ENCODE data around the gene INMT. TPM values are rescaled to one million over a fixed set of nuclear protein-coding genes. Genes with fewer than 3 reads are reported as not detected.
A peak's percentile ranks its signal among the peaks of the same experiment; 100 is the strongest.

INMT gene
- total RNA-seq (10 to 100 TPM in 3 of 4 donors, 1 to 10 TPM in 1; 5.9 to 39.6 (median 21.9) TPM), polyA plus RNA-seq (1 to 10 TPM; 3.7 to 9.6 (median 4.1) TPM)

DNA sequence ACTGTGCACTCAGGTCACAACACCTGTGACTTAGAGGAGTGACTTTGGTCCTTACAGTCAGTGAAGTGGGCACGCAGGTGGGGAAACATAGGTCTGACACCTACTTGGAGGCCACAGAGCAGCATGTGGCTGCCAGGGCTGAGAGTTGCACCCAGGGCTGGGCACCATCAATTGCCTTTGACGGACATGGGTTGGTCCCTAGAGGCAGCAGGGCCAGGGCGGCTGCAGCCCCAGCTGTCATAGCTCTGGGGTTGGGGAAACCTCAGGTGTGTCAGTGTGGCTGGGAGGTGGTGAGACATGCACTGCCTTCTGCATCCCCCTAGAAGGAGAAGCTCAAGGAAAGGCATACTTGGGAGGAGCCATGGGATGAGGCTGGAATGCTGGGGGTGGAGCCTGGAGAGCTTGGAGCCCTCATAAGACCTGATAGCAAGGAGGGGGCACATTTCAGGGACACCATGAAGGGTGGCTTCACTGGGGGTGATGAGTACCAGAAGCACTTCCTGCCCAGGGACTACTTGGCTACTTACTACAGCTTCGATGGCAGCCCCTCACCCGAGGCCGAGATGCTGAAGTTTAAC is at the start of gene INMT:
TSS of gene INMT (plus strand) at position 440 of the 578 bp plus-strand sequence. CDS start at position 456, 16 bp downstream.
- Histone ChIP-seq H3K27me3 (no peaks in the 10 kb centered on the region), H3K27ac (peak within 1 kb of the TSS; percentile 70 to 83 (median 79)), H3K9me3 (no peaks in the 10 kb centered on the region), H3K36me3 (no peaks in the 10 kb centered on the region), H3K4me1 (peaks cover 0 to 56% (median 45%) of the 10 kb centered on the region in 4 donors), H3K4me3 (peak within 1 kb of the TSS in 3 of 4 donors; percentile 20 to 44 (median 32))
- no peak for DNase-seq
- intact Hi-C loops (cut with DNase I), result no loop called here
- TF ChIP-seq POLR2AphosphoS5 (IDR thresholded peaks at IDR 0.05) (no peak), CTCF (IDR thresholded peaks at IDR 0.05) (no peak), POLR2A (IDR thresholded peaks at IDR 0.05) (no peak), EP300 (IDR thresholded peaks at IDR 0.05) (no peak)
- WGBS, 2 donors, result 56 to 77% methylated on average over 6 of the region's 6 CpGs

GRCh38 chr7:30702200-30702599 is 49.7 kb upstream of the INMT start:
- TF ChIP-seq EP300 (IDR thresholded peaks at IDR 0.05) (no peak), CTCF (IDR thresholded peaks at IDR 0.05) (no peak), POLR2A (IDR thresholded peaks at IDR 0.05) (no peak), POLR2AphosphoS5 (IDR thresholded peaks at IDR 0.05) (no peak)
- 86% methylated on average over 1 of the region's 1 CpG for WGBS, 2 donors
- no peak overlapping the region for H3K27ac ChIP-seq
- H3K4me1 ChIP-seq, result no peaks in the 10 kb centered on the region
- intact Hi-C loops (cut with DNase I), result no loop called here
- no peaks in the 10 kb centered on the region for H3K9me3 ChIP-seq
- no peak for DNase-seq
- H3K27me3 ChIP-seq, result peaks cover 0 to 11% (median 0%) of the 10 kb centered on the region in 3 donors
- H3K36me3 ChIP-seq, result no peaks in the 10 kb centered on the region
- H3K4me3 ChIP-seq, result no peak overlapping the region

DNA sequence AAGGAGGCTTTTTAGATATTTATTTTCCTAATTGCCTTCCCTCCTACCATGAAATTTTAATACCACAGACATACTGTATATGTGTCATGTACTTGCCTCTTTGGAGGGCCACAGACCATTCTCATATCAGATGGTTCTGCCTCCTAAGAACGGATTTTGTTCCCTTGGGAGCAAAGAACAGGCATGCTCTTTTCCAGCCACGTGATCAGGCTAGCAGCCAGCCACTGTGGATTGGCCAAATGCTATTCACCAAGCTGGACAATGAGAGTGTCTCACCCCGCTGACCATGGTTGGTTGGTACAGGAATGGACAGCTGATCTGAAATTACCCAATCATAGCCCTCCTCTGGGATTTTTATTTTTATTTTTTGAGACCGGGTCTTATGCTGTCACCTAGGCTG is 48.2 kb upstream of the INMT start:
- DNase-seq, result no peak
- H3K27me3 ChIP-seq, result peaks cover 0 to 11% (median 0%) of the 10 kb centered on the region in 3 donors
- H3K27ac ChIP-seq, result no peak overlapping the region
- no peaks in the 10 kb centered on the region for H3K36me3 ChIP-seq
- H3K9me3 ChIP-seq, result no peaks in the 10 kb centered on the region
- intact Hi-C loops (cut with DNase I), result no loop called here
- no peak for TF ChIP-seq CTCF (IDR thresholded peaks at IDR 0.05)
- TF ChIP-seq POLR2A (IDR thresholded peaks at IDR 0.05), result no peak
- TF ChIP-seq POLR2AphosphoS5 (IDR thresholded peaks at IDR 0.05), result no peak
- no peak for TF ChIP-seq EP300 (IDR thresholded peaks at IDR 0.05)
- 84 to 86% methylated on average over 4 of the region's 4 CpGs for WGBS, 2 donors
- no peaks in the 10 kb centered on the region for H3K4me1 ChIP-seq
- H3K4me3 ChIP-seq, result no peak overlapping the region

DNA sequence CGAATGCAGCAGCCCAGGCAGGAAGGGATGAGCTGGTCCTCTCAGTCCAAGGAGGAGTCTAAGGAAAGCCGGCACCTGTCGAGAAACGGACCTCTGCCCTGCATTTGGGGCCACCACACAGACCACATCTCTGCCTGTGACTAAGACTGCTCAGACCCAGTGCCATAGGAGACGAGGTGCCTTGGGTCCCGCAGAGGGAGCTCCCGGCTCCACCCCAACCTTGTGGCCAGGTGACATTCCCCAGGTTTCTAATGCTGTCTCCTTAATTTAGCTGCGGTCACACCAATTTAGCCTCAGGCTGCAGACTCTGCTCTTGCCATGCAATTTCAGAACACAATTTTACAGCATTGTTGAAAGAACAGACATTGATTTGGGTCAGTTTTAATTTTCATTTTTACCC is 46.9 kb upstream of the INMT start:
- TF ChIP-seq CTCF (IDR thresholded peaks at IDR 0.05), result no peak
- no peak for TF ChIP-seq EP300 (IDR thresholded peaks at IDR 0.05)
- TF ChIP-seq POLR2A (IDR thresholded peaks at IDR 0.05), result no peak
- no peak for TF ChIP-seq POLR2AphosphoS5 (IDR thresholded peaks at IDR 0.05)
- peaks cover 0 to 4% (median 0%) of the 10 kb centered on the region in 3 donors for H3K27me3 ChIP-seq
- DNase-seq, result no peak
- WGBS, 2 donors, result 86 to 88% methylated on average over 8 of the region's 8 CpGs
- no peaks in the 10 kb centered on the region for H3K9me3 ChIP-seq
- H3K27ac ChIP-seq, result no peak overlapping the region
- intact Hi-C loops (cut with DNase I), result no loop called here
- H3K4me3 ChIP-seq, result no peak overlapping the region
- no peaks in the 10 kb centered on the region for H3K4me1 ChIP-seq
- no peaks in the 10 kb centered on the region for H3K36me3 ChIP-seq

DNA sequence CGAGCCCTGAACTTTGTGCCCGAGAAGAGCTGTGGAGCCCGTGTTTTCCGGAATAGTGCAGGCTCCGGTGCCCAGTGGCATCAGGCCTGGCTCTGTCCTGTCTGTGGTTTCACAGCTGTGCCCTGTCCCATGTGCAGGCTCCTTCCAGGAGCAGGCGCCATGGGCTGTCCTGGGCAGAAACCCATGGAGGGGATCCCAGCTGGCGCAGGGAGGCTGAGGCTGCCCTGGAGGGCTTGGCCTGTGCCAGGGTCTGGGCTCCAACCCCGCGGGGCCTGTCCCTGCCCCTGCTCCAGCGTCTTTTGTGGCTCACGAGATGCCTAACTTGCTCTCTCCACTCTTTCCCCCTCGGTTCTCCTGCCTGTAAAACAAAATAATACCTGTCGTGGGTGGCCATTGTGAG is 46.3 kb upstream of the INMT start:
- Histone ChIP-seq H3K27ac (no peak overlapping the region), H3K27me3 (no peaks in the 10 kb centered on the region), H3K9me3 (no peaks in the 10 kb centered on the region), H3K4me3 (no peak overlapping the region), H3K36me3 (no peaks in the 10 kb centered on the region), H3K4me1 (no peaks in the 10 kb centered on the region)
- WGBS, 2 donors, result 90 to 92% methylated on average over 13 of the region's 13 CpGs
- TF ChIP-seq CTCF (IDR thresholded peaks at IDR 0.05) (no peak), POLR2AphosphoS5 (IDR thresholded peaks at IDR 0.05) (no peak)
- intact Hi-C loops (cut with DNase I), result no loop called here
- DNase-seq, result no peak
